Mesodermal cell (in vitro differentiated cells): Measurements from ENCODE around the gene PRKAR2A. TPM values are rescaled to one million over a fixed set of nuclear protein-coding genes. Genes with fewer than 3 reads are reported as not detected.

Source experiments
- H3K27ac ChIP-seq: 2 replicates; pipeline ENCODE4 v1.7.0; 2013; ENCODE audit warnings: mild to moderate bottlenecking, low read depth, low read length, moderate library complexity; ENCODE audit not compliant: severe bottlenecking
- H3K36me3 ChIP-seq: 2 replicates; pipeline ENCODE4 v1.7.1; 2013; ENCODE audit warnings: mild to moderate bottlenecking, low read length, moderate library complexity; ENCODE audit not compliant: control insufficient read depth, insufficient read depth
- H3K4me1 ChIP-seq: one replicate; pipeline ENCODE4 v1.7.1; 2013; ENCODE audit warnings: mild to moderate bottlenecking, low read length; ENCODE audit not compliant: insufficient read depth, control insufficient read depth, poor library complexity, severe bottlenecking
- H3K4me3 ChIP-seq: 2 replicates; pipeline ENCODE4 v1.7.0; 2013; ENCODE audit warnings: low read length, control low read depth, mild to moderate bottlenecking; ENCODE audit not compliant: insufficient read depth, poor library complexity, severe bottlenecking; ENCODE audit errors: extremely low read depth
- H3K9me3 ChIP-seq: 2 replicates; pipeline ENCODE4 v1.7.1; 2013; ENCODE audit warnings: mild to moderate bottlenecking, low read length, moderate library complexity; ENCODE audit not compliant: control insufficient read depth
- WGBS, 2 experiments: methylation state at CpG; one replicate each; pipeline ENCODE4 v1.1.5; 2013; ENCODE audit warnings: missing lambda C conversion rate in 2 of 2; ENCODE audit not compliant: insufficient coverage in 2 of 2; 5-methylcytosine and 5-hydroxymethylcytosine counted together
- polyA plus RNA-seq, 2 experiments: library from polyadenylated mRNA; stranded (reverse); fragments of 50-300 nt; gene quantifications; one replicate each; pipeline ENCODE4 v1.2.3, GENCODE V29; 2013

PRKAR2A gene
- polyA plus RNA-seq (2013, experiment 1 of 2): 28.0 TPM
- polyA plus RNA-seq (2013, experiment 2 of 2): 25.2 TPM

DNA sequence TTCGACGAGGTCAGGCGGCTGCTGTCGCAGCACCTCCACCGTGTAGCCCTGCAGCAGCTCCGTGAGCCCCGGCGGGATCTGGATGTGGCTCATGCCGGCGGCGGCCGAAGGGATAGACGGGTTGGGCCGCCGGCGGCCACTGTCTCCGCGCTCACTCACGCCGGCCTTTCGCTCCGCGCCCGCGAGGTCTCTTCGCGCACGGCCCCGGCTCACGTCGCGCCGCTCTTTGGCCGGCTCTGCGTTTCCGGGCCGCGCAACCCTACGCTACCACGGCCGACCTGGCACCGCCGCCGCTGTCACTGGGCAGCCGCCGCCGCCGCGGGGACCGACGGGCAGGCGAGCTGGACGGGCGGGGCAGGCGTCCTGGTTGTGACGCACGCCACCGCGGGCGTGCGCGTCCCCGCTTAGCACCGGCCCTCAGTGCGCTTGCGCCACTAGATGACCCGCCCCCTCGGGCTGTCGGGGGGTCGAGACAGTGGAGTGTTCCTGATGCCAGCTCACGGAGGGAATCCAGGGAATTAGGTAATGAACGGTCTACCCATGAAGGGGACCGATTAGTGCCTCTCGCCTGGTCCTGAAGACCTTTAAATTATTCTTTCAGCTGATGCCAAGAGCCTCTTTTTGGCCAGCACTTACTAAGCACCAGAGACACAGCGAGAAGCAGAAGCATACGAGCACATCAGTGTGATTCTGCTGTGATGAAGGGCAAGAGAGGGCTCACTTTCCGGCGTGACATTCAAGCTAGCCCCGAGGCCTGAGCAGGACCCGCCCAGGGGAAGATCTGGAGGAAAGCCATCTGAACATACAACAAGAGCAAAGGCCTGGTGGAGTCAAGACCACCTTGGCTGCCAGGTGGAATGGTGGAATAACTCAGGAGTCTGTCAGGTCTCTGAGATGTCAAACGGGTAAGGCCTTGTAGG, at the start of gene PRKAR2A:
TSS of gene PRKAR2A (minus strand) at position 371 of the 920 bp plus-strand sequence. CDS start at position 93, 278 bp downstream.
- H3K9me3 ChIP-seq: no peaks in the 10 kb centered on the region
- peak within 1 kb of the TSS; percentile 66 for H3K27ac ChIP-seq
- WGBS, 2 experiments: 7 to 8% methylated on average over 57 to 66 of the region's 81 CpGs
- H3K4me3 ChIP-seq: peak within 1 kb of the TSS; percentile 75
- H3K36me3 ChIP-seq: peaks cover 3% of the 10 kb centered on the region
- no peaks in the 10 kb centered on the region for H3K4me1 ChIP-seq

DNA sequence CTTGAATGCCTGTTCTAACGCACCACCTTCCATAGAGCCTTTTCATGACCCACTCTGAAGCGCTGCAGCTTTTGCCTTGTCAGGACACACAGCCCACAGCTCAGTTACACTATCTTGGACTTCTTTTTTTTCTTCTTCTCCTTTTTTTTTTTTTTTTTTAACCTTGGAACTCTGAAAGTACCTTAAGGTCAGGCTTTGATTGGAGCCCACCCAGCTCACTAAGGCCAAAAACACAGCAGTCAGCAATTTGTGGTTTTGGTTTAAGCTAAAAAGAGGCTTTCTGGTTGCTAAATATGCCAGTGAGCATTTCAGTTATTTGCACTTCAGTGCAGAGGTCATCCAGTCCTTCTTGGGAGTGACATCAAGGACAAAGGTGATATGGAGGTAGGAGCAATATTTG, 49.3 kb upstream of the PRKAR2A start:
- no peaks in the 10 kb centered on the region for H3K4me1 ChIP-seq
- 100% methylated on average over 1 to 2 of the region's 2 CpGs for WGBS, 2 experiments
- no peak overlapping the region for H3K27ac ChIP-seq
- H3K4me3 ChIP-seq: no peak overlapping the region
- H3K36me3 ChIP-seq: no peaks in the 10 kb centered on the region
- no peaks in the 10 kb centered on the region for H3K9me3 ChIP-seq

DNA sequence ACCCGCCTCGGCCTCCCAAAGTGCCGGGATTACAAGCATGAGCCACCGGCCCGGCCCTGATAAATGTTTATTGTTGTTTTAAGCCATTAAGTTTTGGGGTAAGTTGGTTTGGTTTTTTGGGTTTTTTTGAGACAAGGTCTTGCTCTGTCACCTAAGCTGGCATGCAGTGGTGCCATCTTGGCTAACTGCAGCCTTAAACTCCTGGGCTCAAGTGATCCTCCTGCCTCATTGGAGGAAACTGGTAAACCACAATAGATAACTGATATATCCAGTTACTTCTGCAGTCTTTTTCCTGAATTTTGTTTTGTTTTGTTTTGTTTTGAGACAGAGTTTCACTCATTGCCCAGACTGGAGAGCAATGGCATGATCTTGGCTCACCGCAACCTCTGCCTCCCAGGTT, 46.8 kb upstream of the PRKAR2A start:
- WGBS, 2 experiments: 78 to 87% methylated on average over 3 to 4 of the region's 6 CpGs
- Histone ChIP-seq H3K9me3 (no peaks in the 10 kb centered on the region), H3K4me3 (no peak overlapping the region), H3K4me1 (no peaks in the 10 kb centered on the region), H3K36me3 (no peaks in the 10 kb centered on the region), H3K27ac (no peak overlapping the region)

DNA sequence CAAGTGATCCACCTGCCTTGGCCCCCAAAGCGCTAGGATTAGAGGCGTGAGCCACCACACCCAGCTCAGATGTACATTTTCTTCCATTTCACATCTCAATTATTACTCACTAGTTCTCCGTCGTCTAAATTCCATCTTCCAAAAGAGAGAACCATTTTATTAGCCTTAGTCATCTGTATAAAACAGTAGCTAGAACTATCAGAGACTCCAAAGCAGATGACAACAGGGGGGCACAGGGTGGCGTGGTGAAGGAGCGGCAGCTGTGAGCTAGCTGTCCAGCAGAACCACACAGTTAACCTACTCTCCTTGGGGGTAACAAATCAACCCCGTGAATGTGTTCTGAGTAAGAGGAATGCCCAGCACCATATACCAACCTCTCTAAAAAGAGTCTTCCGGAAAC, 43.9 kb upstream of the PRKAR2A start:
- Histone ChIP-seq H3K27ac (no peak overlapping the region), H3K4me3 (no peak overlapping the region), H3K36me3 (no peaks in the 10 kb centered on the region), H3K4me1 (no peaks in the 10 kb centered on the region), H3K9me3 (no peaks in the 10 kb centered on the region)
- 85 to 100% methylated on average over 5 of the region's 8 CpGs for WGBS, 2 experiments

- Histone ChIP-seq H3K4me3 (no peak overlapping the region), H3K27ac (no peak overlapping the region), H3K9me3 (no peaks in the 10 kb centered on the region), H3K4me1 (no peaks in the 10 kb centered on the region), H3K36me3 (no peaks in the 10 kb centered on the region)
Measured at GRCh38 chr3:48885753-48886152, 38.1 kb upstream of the PRKAR2A start.

DNA sequence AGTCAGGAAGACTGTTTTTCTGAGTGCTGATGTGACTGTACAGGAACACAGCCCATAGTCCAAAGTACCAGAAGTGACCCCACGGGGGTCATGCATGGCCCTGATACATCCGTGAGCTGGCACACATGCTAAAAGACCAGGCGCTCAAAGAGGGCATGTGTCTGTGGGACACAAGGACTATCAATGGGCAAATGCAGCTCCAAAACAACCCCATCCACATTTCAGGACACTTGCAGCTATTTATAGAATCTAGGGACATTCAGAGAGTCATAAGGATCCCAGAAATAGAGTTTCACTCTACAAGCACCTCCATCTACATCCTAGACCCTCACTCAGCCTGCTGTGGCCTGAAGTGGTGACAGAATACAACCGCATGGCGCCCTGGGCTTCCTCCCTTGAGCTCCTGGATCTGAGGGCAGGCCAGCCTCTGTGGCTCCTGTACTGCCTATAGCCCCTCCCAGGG, 34.0 kb upstream of the PRKAR2A start:
- Histone ChIP-seq H3K36me3 (no peaks in the 10 kb centered on the region), H3K4me3 (no peak overlapping the region), H3K27ac (no peak overlapping the region), H3K9me3 (no peaks in the 10 kb centered on the region), H3K4me1 (no peaks in the 10 kb centered on the region)
- 86 to 94% methylated on average over 4 to 5 of the region's 5 CpGs for WGBS, 2 experiments

DNA sequence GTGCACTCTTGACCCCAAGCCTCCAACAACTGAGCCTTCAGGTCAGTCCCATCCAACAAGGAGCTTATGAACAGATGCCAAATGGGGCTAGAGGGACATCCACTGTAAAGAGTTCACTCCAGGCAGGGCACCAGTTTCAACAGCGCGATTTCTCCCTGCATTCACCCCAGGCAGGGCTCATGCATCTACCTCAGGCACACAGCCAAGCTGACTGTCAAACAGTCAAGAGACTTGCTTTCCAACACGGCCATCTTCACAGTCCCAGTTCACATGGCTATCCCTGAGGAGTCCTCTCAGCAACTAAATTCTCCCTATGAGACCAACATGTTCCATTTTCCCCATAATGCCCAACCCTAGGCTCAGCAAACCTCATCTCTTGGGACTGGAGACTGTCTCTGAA, 33.3 kb upstream of the PRKAR2A start:
- Histone ChIP-seq H3K9me3 (no peaks in the 10 kb centered on the region), H3K27ac (no peak overlapping the region), H3K4me1 (no peaks in the 10 kb centered on the region), H3K36me3 (no peaks in the 10 kb centered on the region), H3K4me3 (no peak overlapping the region)
- 78 to 97% methylated on average over 3 of the region's 3 CpGs for WGBS, 2 experiments

GRCh38 chr3:48879994-48880377, 32.3 kb upstream of the PRKAR2A start:
- 84 to 85% methylated on average over 2 to 4 of the region's 6 CpGs for WGBS, 2 experiments
- Histone ChIP-seq H3K27ac (no peak overlapping the region), H3K4me1 (no peaks in the 10 kb centered on the region), H3K36me3 (no peaks in the 10 kb centered on the region), H3K4me3 (no peak overlapping the region), H3K9me3 (no peaks in the 10 kb centered on the region)

DNA sequence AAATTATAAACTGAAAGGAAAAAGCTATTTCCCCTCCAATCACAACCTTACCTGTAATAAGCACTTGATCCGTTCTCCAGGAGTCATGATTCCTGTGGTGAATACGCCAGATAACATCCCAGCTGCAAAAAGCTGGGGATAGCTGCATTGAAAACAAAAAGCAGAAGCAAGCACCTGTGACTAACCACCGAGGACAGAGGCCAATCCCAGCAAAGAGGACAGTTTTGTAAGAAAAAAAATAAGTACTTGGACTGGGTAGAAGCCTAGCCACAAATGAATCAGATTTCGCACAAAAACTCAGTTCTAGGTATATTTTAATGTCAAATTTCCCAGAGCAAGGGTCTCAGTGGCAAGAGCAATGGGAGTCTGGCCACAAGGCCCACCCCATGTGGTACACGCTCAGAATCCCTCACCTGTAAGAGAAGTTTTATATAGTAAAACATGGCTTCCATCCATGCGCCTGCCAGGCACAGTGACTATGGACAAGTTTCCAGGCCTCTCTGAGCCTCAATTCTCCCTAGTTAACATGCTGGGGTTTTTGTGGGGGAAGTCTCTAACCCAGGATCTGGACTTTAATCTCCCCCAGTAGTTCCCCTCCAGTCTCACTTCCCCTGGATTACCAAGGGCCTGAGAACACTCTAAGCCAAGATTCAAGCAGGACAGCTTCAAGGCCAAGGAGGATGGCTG, 31.8 kb upstream of the PRKAR2A start:
- no peaks in the 10 kb centered on the region for H3K4me1 ChIP-seq

GRCh38 chr3:48877671-48878070, 30.0 kb upstream of the PRKAR2A start:
- H3K36me3 ChIP-seq: no peaks in the 10 kb centered on the region
- 95% methylated on average over 6 to 8 of the region's 8 CpGs for WGBS, 2 experiments

More for the DNA sequence above, 31.8 kb upstream of the PRKAR2A start:
- Histone ChIP-seq H3K36me3 (no peaks in the 10 kb centered on the region), H3K9me3 (no peaks in the 10 kb centered on the region), H3K4me3 (no peak overlapping the region), H3K27ac (no peak overlapping the region)
- 94 to 97% methylated on average over 2 to 4 of the region's 6 CpGs for WGBS, 2 experiments

DNA sequence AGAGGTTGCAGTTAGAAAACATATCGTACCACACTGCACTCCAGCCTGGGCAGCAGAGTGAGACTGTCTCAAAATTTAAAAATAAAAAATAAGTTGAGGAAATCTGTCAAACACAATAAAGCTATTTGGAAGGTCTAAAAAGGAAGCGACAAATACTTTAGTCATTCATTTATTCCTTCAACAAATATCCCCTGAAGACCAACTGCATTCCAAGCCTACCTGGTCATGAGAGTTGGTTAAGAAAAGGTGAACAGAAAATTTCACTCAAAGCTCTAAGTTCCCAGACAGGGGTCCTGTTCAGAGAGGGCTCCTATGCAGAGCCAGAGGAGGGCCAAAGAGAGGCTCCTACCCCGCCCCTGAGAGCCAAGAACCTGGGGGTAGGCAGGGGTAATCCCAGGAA, 15.4 kb upstream of the PRKAR2A start:
- H3K27ac ChIP-seq: no peak overlapping the region
- no peaks in the 10 kb centered on the region for H3K9me3 ChIP-seq
- no peaks in the 10 kb centered on the region for H3K4me1 ChIP-seq
- H3K36me3 ChIP-seq: peaks cover 4% of the 10 kb centered on the region
- 93 to 100% methylated on average over 1 to 2 of the region's 3 CpGs for WGBS, 2 experiments
- no peak overlapping the region for H3K4me3 ChIP-seq

More at GRCh38 chr3:48877671-48878070, 30.0 kb upstream of the PRKAR2A start:
- no peak overlapping the region for H3K4me3 ChIP-seq
- H3K9me3 ChIP-seq: no peaks in the 10 kb centered on the region
- no peak overlapping the region for H3K27ac ChIP-seq
- H3K4me1 ChIP-seq: no peaks in the 10 kb centered on the region
